Pancreas (tissue), 10 donors: ENCODE data around the gene GABRR3. TPM values are rescaled to one million over a fixed set of nuclear protein-coding genes. Genes with fewer than 3 reads are reported as not detected.

Source experiments
- ATAC-seq, 4 donors: fragments of 200-7000 bp; cut with Tn5 transposase; one replicate each; pipeline versions ENCODE4 v1.8.0 to v1.9.1; 2020; ENCODE audit warnings: mild to moderate bottlenecking in 4 of 4, moderate library complexity in 4 of 4
- DNase-seq, 6 donors: peaks; one replicate each; pipeline ENCODE4 v3.0.0-alpha.2; 2020
- FAIRE-seq: peaks from 2 replicates; lab custom pipeline; 2012; peaks lifted over from hg19 to GRCh38; lab: Jason Lieb, UNC
- H3K27ac ChIP-seq, 4 donors: fragments of 200-600 bp; sonication (generic); 1 replicate in 3 of 4; 2 replicates in 1 of 4; pipeline versions ENCODE4 v1.5.0 to v1.8.0; 2020
- H3K27me3 ChIP-seq, 4 donors: fragments of 200-600 bp; one replicate each; pipeline ENCODE4 v1.8.0; 2021
- H3K36me3 ChIP-seq, 3 donors: fragments of 200-600 bp; sonication (generic) in 1 of 3; one replicate each; pipeline versions ENCODE4 v1.5.0 to v1.8.0; 2020 to 2021
- H3K4me1 ChIP-seq, 3 donors: fragments of 200-600 bp; one replicate each; pipeline ENCODE4 v1.8.0; 2021
- H3K4me3 ChIP-seq, 4 donors: fragments of 200-600 bp; sonication (generic) in 2 of 4; one replicate each; pipeline versions ENCODE4 v1.5.0 to v1.8.0; 2020 to 2021
- H3K9me3 ChIP-seq, 4 donors: fragments of 200-600 bp; one replicate each; pipeline ENCODE4 v1.8.0; 2021
- WGBS, 2 donors: extraction: QIAGEN DNeasy Blood & Tissue Kit; methylation state at CpG; one replicate each; pipeline ENCODE4 v1.1.7; 2013; 5-methylcytosine and 5-hydroxymethylcytosine counted together
- intact Hi-C, 3 donors: fragments of 100-400 bp; cut with DNase I; formaldehyde crosslinking; loops; one replicate each; pipeline versions ENCODE4 v1.11.1 to v1.14.2; 2022
- polyA plus RNA-seq, 2 donors: library from polyadenylated mRNA; stranded (reverse); fragments of 200-250 nt; gene quantifications; one replicate each; pipeline ENCODE4 v1.2.3, GENCODE V29; 2013
- total RNA-seq, 6 donors: library from RNA; stranded (reverse); fragmentation: NEBNext Ultra II Directional in 4 of 6; extraction: Animal tissue kit (Norgen Biotek cat#: 25700) in 4 of 6; gene quantifications; one replicate each; pipeline versions ENCODE4 v1.2.1 to v1.2.4, GENCODE V29; 2021 to 2023
- TF ChIP-seq, protein P1 (sequence below), 4 donors: fragments of 200-600 bp; sonication (generic) in 3 of 4; IDR thresholded peaks; one replicate each; pipeline versions ENCODE4 v1.5.0 to v1.8.0; 2021; ENCODE audit warnings: antibody characterized with exemption in 4 of 4
- donor health status: healthy with polysubstance abuse.
- donor health status: DM: no; HTN: no; CAD: no; lungs with moderate emphysema.
- donor health status: DM: no; HTN: no; CAD: no.
- donor health status: control.
- donor health status: control.
- donor health status: Bipolar disorder and iron deficiency.
- donor health status: DM: yes; HTN: yes; CAD: no.
- donor health status: DM: no; HTN: no; CAD: no.
- donor health status: DM: no; HTN: no; CAD: no.
- donor health status: DM: yes; HTN: yes; CAD: no.

Gene GABRR3
- total RNA-seq: not detected
- polyA plus RNA-seq: under 1 TPM in 1 of 2 donors, not detected in 1; 0.02 TPM

DNA sequence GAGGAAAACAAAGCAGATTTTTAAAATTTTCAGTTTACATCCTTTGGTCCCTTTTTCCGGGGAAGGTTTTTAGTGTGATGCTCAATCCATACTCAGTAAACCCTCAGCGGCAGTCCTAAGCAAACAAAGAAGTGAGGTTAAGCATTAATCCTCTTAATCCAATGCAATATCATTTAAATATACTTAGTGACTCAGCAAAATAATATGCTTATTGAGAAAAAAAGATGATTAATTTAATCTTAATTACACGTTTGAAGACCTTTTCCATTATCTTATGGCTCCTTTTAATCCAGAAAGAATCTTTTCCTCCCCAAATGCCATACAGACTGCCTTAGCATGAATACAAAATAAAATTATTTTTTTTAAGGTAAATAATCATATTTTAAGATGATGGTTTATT lies at the start of gene GABRR3:
Gene GABRR3, minus strand, starts transcription at position 108 of the 400 bp plus-strand sequence. CDS start 328 bp downstream, outside the sequence.
- intact Hi-C loops: loop anchor here in 1 of 3 donors (5.0 kb wide), 1 partner anchor 297 kb away; no protein-coding TSS in a partner anchor
- H3K9me3 ChIP-seq: no peaks in the 10 kb centered on the region
- H3K4me1 ChIP-seq: no peaks in the 10 kb centered on the region
- TF ChIP-seq, protein P1, sequence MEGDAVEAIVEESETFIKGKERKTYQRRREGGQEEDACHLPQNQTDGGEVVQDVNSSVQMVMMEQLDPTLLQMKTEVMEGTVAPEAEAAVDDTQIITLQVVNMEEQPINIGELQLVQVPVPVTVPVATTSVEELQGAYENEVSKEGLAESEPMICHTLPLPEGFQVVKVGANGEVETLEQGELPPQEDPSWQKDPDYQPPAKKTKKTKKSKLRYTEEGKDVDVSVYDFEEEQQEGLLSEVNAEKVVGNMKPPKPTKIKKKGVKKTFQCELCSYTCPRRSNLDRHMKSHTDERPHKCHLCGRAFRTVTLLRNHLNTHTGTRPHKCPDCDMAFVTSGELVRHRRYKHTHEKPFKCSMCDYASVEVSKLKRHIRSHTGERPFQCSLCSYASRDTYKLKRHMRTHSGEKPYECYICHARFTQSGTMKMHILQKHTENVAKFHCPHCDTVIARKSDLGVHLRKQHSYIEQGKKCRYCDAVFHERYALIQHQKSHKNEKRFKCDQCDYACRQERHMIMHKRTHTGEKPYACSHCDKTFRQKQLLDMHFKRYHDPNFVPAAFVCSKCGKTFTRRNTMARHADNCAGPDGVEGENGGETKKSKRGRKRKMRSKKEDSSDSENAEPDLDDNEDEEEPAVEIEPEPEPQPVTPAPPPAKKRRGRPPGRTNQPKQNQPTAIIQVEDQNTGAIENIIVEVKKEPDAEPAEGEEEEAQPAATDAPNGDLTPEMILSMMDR (IDR thresholded peaks at IDR 0.05): no peak
- H3K27me3 ChIP-seq: peaks cover 0 to 11% (median 5%) of the 10 kb centered on the region in 4 donors
- DNase-seq (no peak), FAIRE-seq (no peak), ATAC-seq (no peak)
- no peak within 1 kb of the TSS for H3K27ac ChIP-seq
- H3K36me3 ChIP-seq: no peaks in the 10 kb centered on the region
- 13 to 18% methylated on average over 3 of the region's 3 CpGs for WGBS, 2 donors
- H3K4me3 ChIP-seq: no peak within 1 kb of the TSS

DNA sequence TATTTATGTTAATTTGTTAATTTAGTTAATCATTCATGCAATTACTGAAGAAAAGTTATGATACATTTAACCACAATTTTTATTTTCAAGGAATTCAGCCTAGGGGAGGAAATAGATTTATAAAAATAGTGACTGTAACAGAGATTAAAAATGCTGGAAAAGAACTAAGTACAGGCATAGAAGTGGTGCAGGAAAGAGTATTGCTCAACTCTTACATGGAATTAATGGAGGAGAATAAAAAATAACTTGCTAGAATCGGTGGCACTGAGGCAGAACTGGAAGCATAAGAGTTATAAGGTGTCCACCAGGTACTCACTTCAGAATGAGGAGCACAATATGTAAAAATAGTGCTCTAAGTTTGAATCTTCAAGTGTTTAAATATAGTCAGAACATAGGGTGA lies 38.4 kb upstream of the GABRR3 start:
- Histone ChIP-seq H3K4me3 (no peak overlapping the region), H3K4me1 (no peaks in the 10 kb centered on the region), H3K9me3 (no peaks in the 10 kb centered on the region), H3K36me3 (no peaks in the 10 kb centered on the region), H3K27me3 (no peaks in the 10 kb centered on the region), H3K27ac (no peak overlapping the region)
- ATAC-seq (no peak), FAIRE-seq (no peak), DNase-seq (no peak)
- WGBS, 2 donors: 8 to 26% methylated on average over 1 of the region's 1 CpG
- TF ChIP-seq, protein P1 (IDR thresholded peaks at IDR 0.05): no peak
- intact Hi-C loops: no loop called here

DNA sequence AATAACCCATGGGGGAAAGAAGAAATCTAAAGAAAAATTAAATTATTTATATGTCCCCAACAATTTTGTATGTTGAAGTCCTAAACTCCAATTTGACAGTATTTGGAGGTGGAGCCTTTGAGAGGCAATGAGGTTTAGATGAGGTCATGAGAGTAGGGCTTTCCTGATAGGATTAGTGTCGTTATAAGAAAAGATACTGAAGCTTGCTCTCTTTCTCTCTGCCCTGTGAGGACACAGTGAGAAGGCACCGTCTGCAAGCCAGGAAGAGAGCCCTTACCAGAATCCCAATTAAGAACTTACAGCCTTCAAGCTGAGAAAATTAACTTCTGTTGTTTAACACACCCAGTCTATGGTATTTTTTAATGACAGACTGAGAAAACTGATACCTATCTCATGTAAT lies 35.7 kb upstream of the GABRR3 start:
- TF ChIP-seq, protein P1 (IDR thresholded peaks at IDR 0.05): no peak
- Histone ChIP-seq H3K9me3 (no peaks in the 10 kb centered on the region), H3K27ac (no peak overlapping the region), H3K4me1 (no peaks in the 10 kb centered on the region), H3K4me3 (no peak overlapping the region), H3K27me3 (no peaks in the 10 kb centered on the region), H3K36me3 (no peaks in the 10 kb centered on the region)
- WGBS, 2 donors: 11 to 19% methylated on average over 2 of the region's 2 CpGs
- ATAC-seq (no peak), DNase-seq (no peak), FAIRE-seq (no peak)
- intact Hi-C loops: no loop called here

DNA sequence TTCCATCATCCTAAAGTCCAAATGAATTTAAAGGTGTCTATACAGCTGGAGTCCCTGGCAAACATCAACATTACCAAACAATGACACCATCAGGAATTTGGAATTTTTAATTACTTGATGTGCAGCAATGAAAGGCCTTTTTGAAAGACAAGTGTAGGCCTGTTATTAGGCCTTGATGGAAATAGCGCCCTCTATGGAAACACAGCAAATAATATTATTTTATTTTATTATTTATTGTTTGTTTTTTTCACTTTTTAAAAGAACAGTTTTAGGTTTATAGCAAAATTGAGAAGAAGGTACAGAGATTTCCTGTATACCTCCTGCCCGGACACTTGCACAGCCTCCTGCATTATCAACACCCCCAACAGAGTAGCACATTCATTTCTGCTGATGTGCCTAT lies 33.7 kb upstream of the GABRR3 start:
- WGBS, 2 donors: 18 to 41% methylated on average over 2 of the region's 2 CpGs

More for the DNA sequence above, 33.7 kb upstream of the GABRR3 start:
- no peak for FAIRE-seq
- no peaks in the 10 kb centered on the region for H3K36me3 ChIP-seq
- H3K4me3 ChIP-seq: no peak overlapping the region
- no peaks in the 10 kb centered on the region for H3K4me1 ChIP-seq
- TF ChIP-seq, protein P1 (IDR thresholded peaks at IDR 0.05): no peak
- H3K27ac ChIP-seq: no peak overlapping the region
- ATAC-seq: no peak
- no peaks in the 10 kb centered on the region for H3K9me3 ChIP-seq
- DNase-seq: no peak
- no peaks in the 10 kb centered on the region for H3K27me3 ChIP-seq
- intact Hi-C loops: loop anchor here in 1 of 3 donors (10.0 kb wide), 1 partner anchor 594 kb away; no protein-coding TSS in a partner anchor
